Uterus (tissue), 4 donors: ENCODE results near the gene AMBP. TPM values are rescaled to one million over a fixed set of nuclear protein-coding genes. Genes with fewer than 3 reads are reported as not detected.

ENCODE experiments used
- DNase-seq, 2 donors: peaks; one replicate each; pipeline ENCODE4 v3.0.0-alpha.2; 2019 to 2020
- H3K27ac ChIP-seq, 2 donors: fragments of 200-600 bp; sonication (generic); 1 replicate in 1 of 2; 2 replicates in 1 of 2; pipeline ENCODE4 v1.5.1; 2016 to 2018
- H3K27me3 ChIP-seq, 2 donors: fragments of 200-600 bp; sonication (generic); one replicate each; pipeline ENCODE4 v1.5.1; 2018 to 2019; ENCODE audit warnings: control low read depth in 1 of 2
- H3K36me3 ChIP-seq, 2 donors: fragments of 200-600 bp; sonication (generic); one replicate each; pipeline ENCODE4 v1.5.1; 2019; ENCODE audit warnings: control low read depth in 1 of 2
- H3K4me1 ChIP-seq, 2 donors: fragments of 200-600 bp; sonication (generic); one replicate each; pipeline ENCODE4 v1.5.1; 2018 to 2019; ENCODE audit warnings: control low read depth in 1 of 2
- H3K4me3 ChIP-seq, 2 donors: fragments of 200-600 bp; sonication (generic); 1 replicate in 1 of 2; 2 replicates in 1 of 2; pipeline ENCODE4 v1.5.1; 2018 to 2019; ENCODE audit warnings: mild to moderate bottlenecking in 1 of 2
- H3K9me3 ChIP-seq, 2 donors: fragments of 200-600 bp; sonication (generic); one replicate each; pipeline ENCODE4 v1.5.1; 2019; ENCODE audit warnings: control low read depth in 1 of 2
- CTCF ChIP-seq, 4 experiments: fragments of 200-600 bp in 2 of 4; fragments of 450-650 bp in 2 of 4; sonication (generic) in 2 of 4; IDR thresholded peaks; one replicate each; pipeline ENCODE4 v1.5.1; 2016 to 2019; ENCODE audit warnings: antibody characterized with exemption in 4 of 4, mild to moderate bottlenecking in 2 of 4, moderate library complexity in 1 of 4
- POLR2A ChIP-seq, 2 donors: fragments of 450-650 bp; IDR thresholded peaks; one replicate each; pipeline ENCODE4 v1.6.1; 2016; ENCODE audit warnings: antibody characterized with exemption in 2 of 2, mild to moderate bottlenecking in 1 of 2, moderate library complexity in 1 of 2
- intact Hi-C: fragments of 100-400 bp; cut with DNase I; formaldehyde crosslinking; loops from one replicate; pipeline ENCODE4 v1.15.1; 2023; ENCODE audit warnings: low total_unique reads
- total RNA-seq, 4 donors: library from RNA; depleted of rRNA in 3 of 4; stranded (reverse); fragments of >200 nt in 3 of 4; gene quantifications; one replicate each; pipeline versions ENCODE4 v1.1.0 to v1.2.4, GENCODE V29; 2014 to 2023
- donor health status: DM: yes; HTN: yes; CAD: no.

Gene AMBP
- total RNA-seq, 4 donors from 2014 or later: 1.3 TPM; not detected in 3

GRCh38 chr9:114015607-114016006 lies 62.5 kb downstream of the AMBP start:
- Histone ChIP-seq H3K4me1 (no peaks in the 10 kb centered on the region), H3K9me3 (peaks cover 0 to 7% of the 10 kb centered on the region in 2 donors), H3K27me3 (no peaks in the 10 kb centered on the region), H3K27ac (no peak overlapping the region), H3K4me3 (no peak overlapping the region), H3K36me3 (no peaks in the 10 kb centered on the region)
- no peak for DNase-seq
- TF ChIP-seq POLR2A (IDR thresholded peaks at IDR 0.05) (no peak), CTCF (IDR thresholded peaks at IDR 0.05) (no peak)
- intact Hi-C loops: no loop called here

GRCh38 chr9:114014044-114014443 lies 64.1 kb downstream of the AMBP start:
- TF ChIP-seq CTCF (IDR thresholded peaks at IDR 0.05) (no peak), POLR2A (IDR thresholded peaks at IDR 0.05) (no peak)

GRCh38 chr9:114012126-114012525 lies 66.0 kb downstream of the AMBP start:
- Histone ChIP-seq H3K27ac (no peak overlapping the region), H3K27me3 (no peaks in the 10 kb centered on the region), H3K4me1 (no peaks in the 10 kb centered on the region), H3K4me3 (no peak overlapping the region), H3K9me3 (no peaks in the 10 kb centered on the region), H3K36me3 (no peaks in the 10 kb centered on the region)
- intact Hi-C loops: no loop called here
- no peak for TF ChIP-seq CTCF (IDR thresholded peaks at IDR 0.05)
- TF ChIP-seq POLR2A (IDR thresholded peaks at IDR 0.05): no peak
- DNase-seq: no peak

More at GRCh38 chr9:114014044-114014443, 64.1 kb downstream of the AMBP start:
- Histone ChIP-seq H3K4me3 (no peak overlapping the region), H3K4me1 (no peaks in the 10 kb centered on the region), H3K27me3 (no peaks in the 10 kb centered on the region), H3K9me3 (no peaks in the 10 kb centered on the region), H3K27ac (no peak overlapping the region), H3K36me3 (no peaks in the 10 kb centered on the region)
- intact Hi-C loops: no loop called here
- DNase-seq: no peak

GRCh38 chr9:114011313-114011712 lies 66.8 kb downstream of the AMBP start:
- intact Hi-C loops: no loop called here
- Histone ChIP-seq H3K27me3 (no peaks in the 10 kb centered on the region), H3K9me3 (no peaks in the 10 kb centered on the region), H3K36me3 (no peaks in the 10 kb centered on the region), H3K4me1 (no peaks in the 10 kb centered on the region), H3K27ac (no peak overlapping the region), H3K4me3 (no peak overlapping the region)
- DNase-seq: peak in 1 of 2 donors; percentile 2
- no peak for TF ChIP-seq POLR2A (IDR thresholded peaks at IDR 0.05)
- TF ChIP-seq CTCF (IDR thresholded peaks at IDR 0.05): no peak

Other genes starting within 250 kb of the AMBP start
- gene ZNF618, start 202.0 kb downstream of the AMBP start, total RNA-seq: 10 to 100 TPM in 2 of 4 donors, 1 to 10 TPM in 2; 3.8 to 24.2 (median 12.3) TPM
- gene KIF12, start 21.0 kb upstream of the AMBP start, total RNA-seq: 1 to 10 TPM; 1.5 to 5.4 (median 2.7) TPM
- 10 to 100 TPM in 3 of 4 donors, 1 to 10 TPM in 1; 7.9 to 52.9 (median 43.3) TPM for gene COL27A1, start 77.2 kb upstream of the AMBP start, total RNA-seq
- gene ORM1, start 244.8 kb upstream of the AMBP start, total RNA-seq: 1 to 10 TPM in 2 of 4 donors, not detected in 2; 1.9 to 2.4 TPM